ENCODE data around the gene DUOX2. TPM values are rescaled to one million over a fixed set of nuclear protein-coding genes. Genes with fewer than 3 reads are reported as not detected.

DUOX2 gene
- total and polyA plus RNA-seq, 2 donors from 2014 or later: 0.26 to 0.28 TPM

DNA sequence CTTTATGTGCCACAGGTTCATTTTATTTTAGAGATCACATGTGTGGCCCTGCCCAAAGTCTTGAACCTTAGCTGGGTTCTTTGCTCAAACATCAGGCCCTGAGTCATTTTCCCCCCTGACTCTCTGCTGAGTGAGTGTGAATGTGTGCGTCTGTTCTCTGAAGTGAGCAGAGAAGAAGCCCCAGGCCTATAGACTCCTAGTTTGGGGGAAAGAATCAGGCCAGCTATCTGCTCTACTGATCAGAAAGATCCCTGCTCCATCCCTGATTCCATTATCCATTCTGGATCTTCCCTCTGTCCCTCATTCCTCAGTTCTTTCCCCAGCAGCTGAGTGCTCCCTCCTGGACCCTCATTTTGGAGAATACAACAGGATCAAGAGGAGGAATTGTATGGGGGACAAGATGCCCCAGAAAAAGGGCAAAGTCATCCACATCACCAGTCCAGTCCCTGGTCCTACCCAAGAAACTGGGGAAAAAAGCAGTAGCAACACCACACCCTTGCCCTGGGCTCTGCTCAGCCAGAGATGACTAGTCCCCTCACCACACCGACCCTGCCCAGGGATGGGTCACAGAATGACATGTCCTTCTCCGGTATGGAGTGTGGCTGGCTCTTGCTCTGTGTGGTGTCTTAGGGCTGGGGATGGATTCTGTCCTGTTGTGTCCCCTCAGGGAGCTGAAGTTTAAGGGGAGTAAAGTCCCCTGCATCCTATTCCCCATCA, 19.0 kb upstream of the DUOX2 start:
- Histone ChIP-seq H3K9me3 (ENCODE audit: control insufficient read depth in 2 of 3, insufficient read depth in 1 of 3, low read length in 3 of 3) (no peaks in the 10 kb centered on the region), H3K4me1 (ENCODE audit: control insufficient read depth in 2 of 3, insufficient read depth in 2 of 3, low read depth in 1 of 3, low read length in 3 of 3) (peaks cover 0 to 6% (median 0%) of the 10 kb centered on the region in 3 donors), H3K27ac (ENCODE audit: low read depth in 2 of 2, low read length in 2 of 2) (no peak overlapping the region), H3K4me3 (ENCODE audit: low read length in 3 of 3) (no peak overlapping the region), H3K9ac (ENCODE audit: low read length in 3 of 3) (no peak overlapping the region), H3K36me3 (ENCODE audit: control insufficient read depth in 2 of 3, insufficient read depth in 3 of 3, low read length in 3 of 3) (no peaks in the 10 kb centered on the region), H3K27me3 (ENCODE audit: control insufficient read depth, insufficient read depth, low read length) (peaks cover 18% of the 10 kb centered on the region)
- DNase-seq (no peak), FAIRE-seq (no peak)
- TF ChIP-seq, protein P1, sequence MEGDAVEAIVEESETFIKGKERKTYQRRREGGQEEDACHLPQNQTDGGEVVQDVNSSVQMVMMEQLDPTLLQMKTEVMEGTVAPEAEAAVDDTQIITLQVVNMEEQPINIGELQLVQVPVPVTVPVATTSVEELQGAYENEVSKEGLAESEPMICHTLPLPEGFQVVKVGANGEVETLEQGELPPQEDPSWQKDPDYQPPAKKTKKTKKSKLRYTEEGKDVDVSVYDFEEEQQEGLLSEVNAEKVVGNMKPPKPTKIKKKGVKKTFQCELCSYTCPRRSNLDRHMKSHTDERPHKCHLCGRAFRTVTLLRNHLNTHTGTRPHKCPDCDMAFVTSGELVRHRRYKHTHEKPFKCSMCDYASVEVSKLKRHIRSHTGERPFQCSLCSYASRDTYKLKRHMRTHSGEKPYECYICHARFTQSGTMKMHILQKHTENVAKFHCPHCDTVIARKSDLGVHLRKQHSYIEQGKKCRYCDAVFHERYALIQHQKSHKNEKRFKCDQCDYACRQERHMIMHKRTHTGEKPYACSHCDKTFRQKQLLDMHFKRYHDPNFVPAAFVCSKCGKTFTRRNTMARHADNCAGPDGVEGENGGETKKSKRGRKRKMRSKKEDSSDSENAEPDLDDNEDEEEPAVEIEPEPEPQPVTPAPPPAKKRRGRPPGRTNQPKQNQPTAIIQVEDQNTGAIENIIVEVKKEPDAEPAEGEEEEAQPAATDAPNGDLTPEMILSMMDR (IDR thresholded peaks at IDR 0.05; ENCODE audit: borderline replicate concordance, extremely low read depth, insufficient read depth): no peak
- intact Hi-C loops (cut with DNase I): no loop called here

DNA sequence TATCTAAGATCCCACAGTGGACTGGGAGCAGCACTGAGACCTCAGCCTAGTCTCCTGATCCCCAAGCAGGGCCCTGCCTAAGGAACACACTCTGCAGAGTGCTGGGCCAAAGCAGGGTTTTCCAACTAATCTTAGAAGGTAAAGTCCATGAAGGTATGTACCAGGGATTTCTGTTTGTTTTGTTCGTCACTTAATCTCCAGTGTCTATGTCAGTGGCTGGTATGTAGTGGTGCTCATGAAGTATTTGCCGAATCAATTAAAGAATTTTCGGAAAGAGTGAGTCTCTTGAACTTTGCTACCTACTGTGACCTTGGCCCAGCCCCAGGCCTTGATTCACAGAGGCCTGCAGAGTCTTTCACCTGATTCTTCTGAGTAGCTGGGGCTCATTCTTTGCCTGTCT, 17.5 kb upstream of the DUOX2 start:
- H3K9ac ChIP-seq (ENCODE audit: low read length in 3 of 3): no peak overlapping the region
- FAIRE-seq: no peak
- intact Hi-C loops (cut with DNase I): no loop called here
- TF ChIP-seq, protein P1 (IDR thresholded peaks at IDR 0.05; ENCODE audit: borderline replicate concordance, extremely low read depth, insufficient read depth): no peak
- peaks cover 0 to 6% (median 0%) of the 10 kb centered on the region in 3 donors for H3K4me1 ChIP-seq (ENCODE audit: control insufficient read depth in 2 of 3, insufficient read depth in 2 of 3, low read depth in 1 of 3, low read length in 3 of 3)
- no peak overlapping the region for H3K27ac ChIP-seq (ENCODE audit: low read depth in 2 of 2, low read length in 2 of 2)
- DNase-seq: no peak
- H3K36me3 ChIP-seq (ENCODE audit: control insufficient read depth in 2 of 3, insufficient read depth in 3 of 3, low read length in 3 of 3): no peaks in the 10 kb centered on the region
- H3K27me3 ChIP-seq (ENCODE audit: control insufficient read depth, insufficient read depth, low read length): peaks cover 19% of the 10 kb centered on the region
- H3K9me3 ChIP-seq (ENCODE audit: control insufficient read depth in 2 of 3, insufficient read depth in 1 of 3, low read length in 3 of 3): no peaks in the 10 kb centered on the region
- H3K4me3 ChIP-seq (ENCODE audit: low read length in 3 of 3): no peak overlapping the region

DNA sequence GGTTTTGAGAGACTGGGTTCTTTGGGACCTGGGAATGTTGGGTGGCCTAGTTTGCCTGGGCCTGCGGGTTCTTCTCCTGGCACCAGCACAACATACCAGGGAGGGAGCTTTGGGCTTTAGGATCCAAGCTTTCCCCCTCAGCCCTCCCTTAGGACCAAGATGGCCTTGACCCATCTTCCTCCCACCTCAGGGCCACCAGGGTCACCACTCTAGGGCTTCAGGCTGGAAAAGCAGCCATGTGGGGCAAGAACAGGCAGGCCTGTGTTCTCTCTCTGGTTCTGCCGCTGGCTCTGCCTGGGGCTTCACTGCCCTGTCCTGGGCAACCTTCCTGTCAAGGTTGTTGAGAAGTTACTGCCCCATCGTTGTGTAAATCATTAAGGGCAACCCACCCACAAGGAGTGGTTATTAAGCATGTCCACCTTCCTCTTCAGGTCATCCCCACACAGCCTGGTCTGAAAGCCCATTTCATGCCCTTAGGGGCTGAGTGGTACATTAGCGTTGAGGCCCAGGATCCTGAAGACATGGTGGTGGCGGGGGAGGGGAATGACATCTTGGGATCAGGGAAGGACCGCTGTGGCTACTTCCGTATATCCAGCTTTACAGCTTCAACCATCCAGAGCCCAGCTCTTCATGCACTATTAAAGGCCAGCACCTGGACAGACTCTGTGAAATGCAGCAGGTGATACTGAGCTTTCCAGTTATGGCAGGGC, 16.5 kb upstream of the DUOX2 start:
- intact Hi-C loops (cut with DNase I): no loop called here
- TF ChIP-seq, protein P1 (IDR thresholded peaks at IDR 0.05; ENCODE audit: borderline replicate concordance, extremely low read depth, insufficient read depth): no peak

More for the DNA sequence above, 16.5 kb upstream of the DUOX2 start:
- H3K4me1 ChIP-seq (ENCODE audit: control insufficient read depth in 2 of 3, insufficient read depth in 2 of 3, low read depth in 1 of 3, low read length in 3 of 3): peaks cover 0 to 6% (median 0%) of the 10 kb centered on the region in 3 donors
- no peaks in the 10 kb centered on the region for H3K36me3 ChIP-seq (ENCODE audit: control insufficient read depth in 2 of 3, insufficient read depth in 3 of 3, low read length in 3 of 3)
- peaks cover 18% of the 10 kb centered on the region for H3K27me3 ChIP-seq (ENCODE audit: control insufficient read depth, insufficient read depth, low read length)
- no peak overlapping the region for H3K9ac ChIP-seq (ENCODE audit: low read length in 3 of 3)
- peak in 1 of 5 donors; percentile 39 for DNase-seq
- FAIRE-seq: no peak
- no peak overlapping the region for H3K4me3 ChIP-seq (ENCODE audit: low read length in 3 of 3)
- no peak overlapping the region for H3K27ac ChIP-seq (ENCODE audit: low read depth in 2 of 2, low read length in 2 of 2)
- no peaks in the 10 kb centered on the region for H3K9me3 ChIP-seq (ENCODE audit: control insufficient read depth in 2 of 3, insufficient read depth in 1 of 3, low read length in 3 of 3)

All from kidney (tissue), 14 donors.